GM23338 (cell line): Measurements from ENCODE around the gene SCN2A. TPM values are rescaled to one million over a fixed set of nuclear protein-coding genes. Genes with fewer than 3 reads are reported as not detected.

Experiments used
- ATAC-seq: fragments of 200-7000 bp; cut with Tn5 transposase; 3 replicates; pipeline ENCODE4 v1.9.1; 2020
- DNase-seq: peaks from one replicate; pipeline ENCODE4 v3.0.0-alpha.2; 2015; ENCODE audit warnings: low spot score
- H2AFZ ChIP-seq: fragments of 200-600 bp; sonication (generic); 2 replicates; pipeline ENCODE4 v1.8.0; 2016; ENCODE audit warnings: antibody characterized with exemption, mild to moderate bottlenecking, moderate library complexity
- H3F3A ChIP-seq: fragments of 200-600 bp; sonication (generic); replicated peaks from 2 replicates; pipeline ENCODE4 v1.8.0; 2017; ENCODE audit warnings: antibody characterized with exemption, mixed run types, low read depth
- H3K27ac ChIP-seq: fragments of 200-600 bp; sonication (generic); 2 replicates; pipeline ENCODE4 v1.6.1; 2016; ENCODE audit warnings: low read depth
- H3K27me3 ChIP-seq: fragments of 200-600 bp; sonication (generic); 2 replicates; pipeline ENCODE4 v1.8.0; 2016; ENCODE audit warnings: mild to moderate bottlenecking, mixed run types, moderate library complexity; ENCODE audit not compliant: insufficient read depth
- H3K36me3 ChIP-seq: fragments of 200-600 bp; sonication (generic); 2 replicates; pipeline ENCODE4 v1.8.0; 2016; ENCODE audit warnings: mild to moderate bottlenecking; ENCODE audit not compliant: insufficient read depth
- H3K4me1 ChIP-seq: fragments of 200-600 bp; sonication (generic); 2 replicates; pipeline ENCODE4 v1.8.0; 2016; ENCODE audit warnings: mild to moderate bottlenecking, moderate library complexity; ENCODE audit not compliant: insufficient read depth
- H3K4me2 ChIP-seq: fragments of 200-600 bp; sonication (generic); 2 replicates; pipeline ENCODE4 v1.7.1; 2017; ENCODE audit warnings: mixed run types
- H3K4me3 ChIP-seq: fragments of 200-600 bp; sonication (generic); 2 replicates; pipeline ENCODE4 v1.6.1; 2016; ENCODE audit warnings: mixed run types
- H3K79me2 ChIP-seq: fragments of 200-600 bp; sonication (generic); replicated peaks from 2 replicates; pipeline ENCODE4 v1.8.0; 2017; ENCODE audit warnings: mild to moderate bottlenecking; ENCODE audit not compliant: insufficient read depth
- H3K9me2 ChIP-seq: fragments of 200-600 bp; sonication (generic); 2 replicates; pipeline ENCODE4 v1.8.0; 2017; ENCODE audit not compliant: insufficient read depth
- H4K20me1 ChIP-seq: fragments of 200-600 bp; sonication (generic); replicated peaks from 2 replicates; pipeline ENCODE4 v1.8.0; 2017; ENCODE audit warnings: mild to moderate bottlenecking; ENCODE audit not compliant: insufficient read depth
- H3K27ac Mint-ChIP-seq: 2 replicates; pipeline ENCODE4 v1.8.0; 2020; ENCODE audit warnings: inconsistent platforms, mild to moderate bottlenecking, moderate library complexity, mixed read lengths
- H3K27me3 Mint-ChIP-seq: 3 replicates; pipeline ENCODE4 v1.8.0; 2022; ENCODE audit warnings: low read depth, mild to moderate bottlenecking, moderate library complexity, mixed read lengths, inconsistent platforms; ENCODE audit not compliant: insufficient read depth, poor library complexity
- H3K36me3 Mint-ChIP-seq: 3 replicates; pipeline ENCODE4 v1.8.0; 2021; ENCODE audit warnings: low read depth, mild to moderate bottlenecking, inconsistent platforms, moderate library complexity, mixed read lengths
- H3K4me1 Mint-ChIP-seq: 3 replicates; pipeline ENCODE4 v1.8.0; 2020; ENCODE audit warnings: mild to moderate bottlenecking, inconsistent platforms, mixed read lengths
- H3K4me3 Mint-ChIP-seq: 3 replicates; pipeline ENCODE4 v1.8.0; 2021; ENCODE audit warnings: moderate library complexity, mild to moderate bottlenecking, inconsistent platforms, mixed read lengths
- H3K9me3 Mint-ChIP-seq: 3 replicates; pipeline ENCODE4 v1.8.0; 2020; ENCODE audit warnings: moderate library complexity, mild to moderate bottlenecking, inconsistent platforms, mixed read lengths
- CREB1 ChIP-seq: fragments of 250-450 bp; sonication (Bioruptor Pico); IDR thresholded peaks from 2 replicates; pipeline ENCODE4 v1.5.0; 2020; ENCODE audit warnings: low read depth, mild to moderate bottlenecking, moderate library complexity
- EZH2 ChIP-seq: fragments of 200-600 bp; sonication (generic); IDR thresholded peaks from one replicate; pipeline ENCODE4 v1.8.0; 2017; ENCODE audit warnings: antibody characterized with exemption, mild to moderate bottlenecking, low read depth; ENCODE audit not compliant: unreplicated experiment
- EZH2phosphoT487 ChIP-seq: fragments of 200-600 bp; sonication (generic); IDR thresholded peaks from one replicate; pipeline ENCODE4 v1.8.1; 2018; ENCODE audit warnings: antibody characterized with exemption; ENCODE audit not compliant: unreplicated experiment
- JUNB ChIP-seq: IDR thresholded peaks from one replicate; pipeline ENCODE4 v1.6.1; 2016; ENCODE audit warnings: antibody characterized with exemption; ENCODE audit not compliant: unreplicated experiment
- NANOG ChIP-seq: IDR thresholded peaks from 2 replicates; pipeline ENCODE4 v1.6.1; 2016; ENCODE audit warnings: antibody characterized with exemption, borderline replicate concordance
- POLR2AphosphoS5 ChIP-seq: IDR thresholded peaks from 2 replicates; pipeline ENCODE4 v1.6.1; 2016; ENCODE audit warnings: antibody characterized with exemption, low read depth
- STAT1 ChIP-seq: IDR thresholded peaks from one replicate; pipeline ENCODE4 v1.6.1; 2016; ENCODE audit warnings: antibody characterized with exemption; ENCODE audit not compliant: unreplicated experiment
- ZNF114 ChIP-seq: fragments of 250-450 bp; sonication (Bioruptor Pico); IDR thresholded peaks from 2 replicates; pipeline ENCODE4 v1.5.0; 2020; ENCODE audit warnings: mild to moderate bottlenecking, moderate library complexity
- ZNF331 ChIP-seq: fragments of 250-450 bp; sonication (Bioruptor Pico); IDR thresholded peaks from 2 replicates; pipeline ENCODE4 v1.5.0; 2020; ENCODE audit warnings: low read depth, mild to moderate bottlenecking, moderate library complexity
- polyA plus RNA-seq: library from polyadenylated mRNA; unstranded; fragments of >200 nt; fragmentation: Nextera tagmentation; extraction: Ambion mirVana; gene quantifications from 2 replicates; pipeline ENCODE4 v1.2.1, GENCODE V29; 2016
- total RNA-seq: library from RNA; depleted of rRNA; stranded (reverse); fragments of >200 nt; shearing (Covaris generic); gene quantifications from 2 replicates; pipeline ENCODE4 v1.2.3, GENCODE V29; 2014
- TF ChIP-seq, protein P1 (sequence below): IDR thresholded peaks from 2 replicates; pipeline ENCODE4 v1.6.1; 2016; ENCODE audit warnings: antibody characterized with exemption
- TF ChIP-seq, protein P2 (sequence below): IDR thresholded peaks from one replicate; pipeline ENCODE4 v1.6.1; 2018; ENCODE audit warnings: antibody characterized with exemption; ENCODE audit not compliant: unreplicated experiment
- TF ChIP-seq, protein P3 (sequence below): fragments of 250-450 bp; sonication (Bioruptor Pico); IDR thresholded peaks from 2 replicates; pipeline ENCODE4 v1.5.0; 2020; ENCODE audit warnings: mild to moderate bottlenecking, moderate library complexity
- TF ChIP-seq, protein P4 (sequence below), 2 experiments: fragments of 200-600 bp in 1 of 2; sonication (generic) in 1 of 2; conservative IDR thresholded peaks; 2 replicates each; pipeline versions ENCODE4 v1.5.1 to v1.6.1; 2016 to 2017; ENCODE audit warnings: antibody characterized with exemption in 2 of 2, low read depth in 2 of 2, mild to moderate bottlenecking in 2 of 2, moderate library complexity in 1 of 2

The SCN2A gene
- total and polyA plus RNA-seq, 2 experiments from 2014 or later = 0.45 to 0.52 TPM

GRCh38 chr2:165193178-165193777, 45.9 kb upstream of the SCN2A start:
- Histone ChIP-seq H3K9me2 (no peaks in the 10 kb centered on the region; the same call in 1 of the 2 replicates), H2AFZ (peak overlapping the region; percentile 26; the same call in 1 of the 2 replicates), H3K27me3 (no peaks in the 10 kb centered on the region), H3K36me3 (no peaks in the 10 kb centered on the region), H3K4me1 (peaks cover 4% of the 10 kb centered on the region; the same call in 1 of the 2 replicates), H3K4me2 (no peak overlapping the region), H3K4me3 (no peak overlapping the region), H4K20me1 (no peaks in the 10 kb centered on the region), H3K79me2 (no peaks in the 10 kb centered on the region), H3K27ac (no peak overlapping the region), H3F3A (no peaks in the 10 kb centered on the region)
- TF ChIP-seq, protein P1, sequence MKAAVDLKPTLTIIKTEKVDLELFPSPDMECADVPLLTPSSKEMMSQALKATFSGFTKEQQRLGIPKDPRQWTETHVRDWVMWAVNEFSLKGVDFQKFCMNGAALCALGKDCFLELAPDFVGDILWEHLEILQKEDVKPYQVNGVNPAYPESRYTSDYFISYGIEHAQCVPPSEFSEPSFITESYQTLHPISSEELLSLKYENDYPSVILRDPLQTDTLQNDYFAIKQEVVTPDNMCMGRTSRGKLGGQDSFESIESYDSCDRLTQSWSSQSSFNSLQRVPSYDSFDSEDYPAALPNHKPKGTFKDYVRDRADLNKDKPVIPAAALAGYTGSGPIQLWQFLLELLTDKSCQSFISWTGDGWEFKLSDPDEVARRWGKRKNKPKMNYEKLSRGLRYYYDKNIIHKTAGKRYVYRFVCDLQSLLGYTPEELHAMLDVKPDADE = no peak
- TF ChIP-seq, protein P2, sequence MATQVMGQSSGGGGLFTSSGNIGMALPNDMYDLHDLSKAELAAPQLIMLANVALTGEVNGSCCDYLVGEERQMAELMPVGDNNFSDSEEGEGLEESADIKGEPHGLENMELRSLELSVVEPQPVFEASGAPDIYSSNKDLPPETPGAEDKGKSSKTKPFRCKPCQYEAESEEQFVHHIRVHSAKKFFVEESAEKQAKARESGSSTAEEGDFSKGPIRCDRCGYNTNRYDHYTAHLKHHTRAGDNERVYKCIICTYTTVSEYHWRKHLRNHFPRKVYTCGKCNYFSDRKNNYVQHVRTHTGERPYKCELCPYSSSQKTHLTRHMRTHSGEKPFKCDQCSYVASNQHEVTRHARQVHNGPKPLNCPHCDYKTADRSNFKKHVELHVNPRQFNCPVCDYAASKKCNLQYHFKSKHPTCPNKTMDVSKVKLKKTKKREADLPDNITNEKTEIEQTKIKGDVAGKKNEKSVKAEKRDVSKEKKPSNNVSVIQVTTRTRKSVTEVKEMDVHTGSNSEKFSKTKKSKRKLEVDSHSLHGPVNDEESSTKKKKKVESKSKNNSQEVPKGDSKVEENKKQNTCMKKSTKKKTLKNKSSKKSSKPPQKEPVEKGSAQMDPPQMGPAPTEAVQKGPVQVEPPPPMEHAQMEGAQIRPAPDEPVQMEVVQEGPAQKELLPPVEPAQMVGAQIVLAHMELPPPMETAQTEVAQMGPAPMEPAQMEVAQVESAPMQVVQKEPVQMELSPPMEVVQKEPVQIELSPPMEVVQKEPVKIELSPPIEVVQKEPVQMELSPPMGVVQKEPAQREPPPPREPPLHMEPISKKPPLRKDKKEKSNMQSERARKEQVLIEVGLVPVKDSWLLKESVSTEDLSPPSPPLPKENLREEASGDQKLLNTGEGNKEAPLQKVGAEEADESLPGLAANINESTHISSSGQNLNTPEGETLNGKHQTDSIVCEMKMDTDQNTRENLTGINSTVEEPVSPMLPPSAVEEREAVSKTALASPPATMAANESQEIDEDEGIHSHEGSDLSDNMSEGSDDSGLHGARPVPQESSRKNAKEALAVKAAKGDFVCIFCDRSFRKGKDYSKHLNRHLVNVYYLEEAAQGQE = no peak
- no peak for TF ChIP-seq NANOG
- TF ChIP-seq ZNF331 (CRISPR knock-in tag) = no peak
- no peak for TF ChIP-seq POLR2AphosphoS5
- TF ChIP-seq STAT1 = no peak
- TF ChIP-seq, protein P3, sequence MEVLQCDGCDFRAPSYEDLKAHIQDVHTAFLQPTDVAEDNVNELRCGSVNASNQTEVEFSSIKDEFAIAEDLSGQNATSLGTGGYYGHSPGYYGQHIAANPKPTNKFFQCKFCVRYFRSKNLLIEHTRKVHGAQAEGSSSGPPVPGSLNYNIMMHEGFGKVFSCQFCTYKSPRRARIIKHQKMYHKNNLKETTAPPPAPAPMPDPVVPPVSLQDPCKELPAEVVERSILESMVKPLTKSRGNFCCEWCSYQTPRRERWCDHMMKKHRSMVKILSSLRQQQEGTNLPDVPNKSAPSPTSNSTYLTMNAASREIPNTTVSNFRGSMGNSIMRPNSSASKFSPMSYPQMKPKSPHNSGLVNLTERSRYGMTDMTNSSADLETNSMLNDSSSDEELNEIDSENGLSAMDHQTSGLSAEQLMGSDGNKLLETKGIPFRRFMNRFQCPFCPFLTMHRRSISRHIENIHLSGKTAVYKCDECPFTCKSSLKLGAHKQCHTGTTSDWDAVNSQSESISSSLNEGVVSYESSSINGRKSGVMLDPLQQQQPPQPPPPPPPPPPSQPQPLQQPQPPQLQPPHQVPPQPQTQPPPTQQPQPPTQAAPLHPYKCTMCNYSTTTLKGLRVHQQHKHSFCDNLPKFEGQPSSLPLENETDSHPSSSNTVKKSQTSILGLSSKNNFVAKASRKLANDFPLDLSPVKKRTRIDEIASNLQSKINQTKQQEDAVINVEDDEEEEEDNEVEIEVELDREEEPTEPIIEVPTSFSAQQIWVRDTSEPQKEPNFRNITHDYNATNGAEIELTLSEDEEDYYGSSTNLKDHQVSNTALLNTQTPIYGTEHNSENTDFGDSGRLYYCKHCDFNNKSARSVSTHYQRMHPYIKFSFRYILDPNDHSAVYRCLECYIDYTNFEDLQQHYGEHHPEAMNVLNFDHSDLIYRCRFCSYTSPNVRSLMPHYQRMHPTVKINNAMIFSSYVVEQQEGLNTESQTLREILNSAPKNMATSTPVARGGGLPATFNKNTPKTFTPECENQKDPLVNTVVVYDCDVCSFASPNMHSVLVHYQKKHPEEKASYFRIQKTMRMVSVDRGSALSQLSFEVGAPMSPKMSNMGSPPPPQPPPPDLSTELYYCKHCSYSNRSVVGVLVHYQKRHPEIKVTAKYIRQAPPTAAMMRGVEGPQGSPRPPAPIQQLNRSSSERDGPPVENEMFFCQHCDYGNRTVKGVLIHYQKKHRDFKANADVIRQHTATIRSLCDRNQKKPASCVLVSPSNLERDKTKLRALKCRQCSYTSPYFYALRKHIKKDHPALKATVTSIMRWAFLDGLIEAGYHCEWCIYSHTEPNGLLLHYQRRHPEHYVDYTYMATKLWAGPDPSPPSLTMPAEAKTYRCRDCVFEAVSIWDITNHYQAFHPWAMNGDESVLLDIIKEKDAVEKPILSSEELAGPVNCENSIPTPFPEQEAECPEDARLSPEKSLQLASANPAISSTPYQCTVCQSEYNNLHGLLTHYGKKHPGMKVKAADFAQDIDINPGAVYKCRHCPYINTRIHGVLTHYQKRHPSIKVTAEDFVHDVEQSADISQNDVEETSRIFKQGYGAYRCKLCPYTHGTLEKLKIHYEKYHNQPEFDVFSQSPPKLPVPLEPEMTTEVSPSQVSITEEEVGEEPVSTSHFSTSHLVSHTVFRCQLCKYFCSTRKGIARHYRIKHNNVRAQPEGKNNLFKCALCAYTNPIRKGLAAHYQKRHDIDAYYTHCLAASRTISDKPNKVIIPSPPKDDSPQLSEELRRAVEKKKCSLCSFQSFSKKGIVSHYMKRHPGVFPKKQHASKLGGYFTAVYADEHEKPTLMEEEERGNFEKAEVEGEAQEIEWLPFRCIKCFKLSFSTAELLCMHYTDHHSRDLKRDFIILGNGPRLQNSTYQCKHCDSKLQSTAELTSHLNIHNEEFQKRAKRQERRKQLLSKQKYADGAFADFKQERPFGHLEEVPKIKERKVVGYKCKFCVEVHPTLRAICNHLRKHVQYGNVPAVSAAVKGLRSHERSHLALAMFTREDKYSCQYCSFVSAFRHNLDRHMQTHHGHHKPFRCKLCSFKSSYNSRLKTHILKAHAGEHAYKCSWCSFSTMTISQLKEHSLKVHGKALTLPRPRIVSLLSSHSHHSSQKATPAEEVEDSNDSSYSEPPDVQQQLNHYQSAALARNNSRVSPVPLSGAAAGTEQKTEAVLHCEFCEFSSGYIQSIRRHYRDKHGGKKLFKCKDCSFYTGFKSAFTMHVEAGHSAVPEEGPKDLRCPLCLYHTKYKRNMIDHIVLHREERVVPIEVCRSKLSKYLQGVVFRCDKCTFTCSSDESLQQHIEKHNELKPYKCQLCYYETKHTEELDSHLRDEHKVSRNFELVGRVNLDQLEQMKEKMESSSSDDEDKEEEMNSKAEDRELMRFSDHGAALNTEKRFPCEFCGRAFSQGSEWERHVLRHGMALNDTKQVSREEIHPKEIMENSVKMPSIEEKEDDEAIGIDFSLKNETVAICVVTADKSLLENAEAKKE = no peak
- no peak for TF ChIP-seq EZH2phosphoT487
- no peak for TF ChIP-seq ZNF114
- TF ChIP-seq EZH2 = no peak
- no peak for TF ChIP-seq CREB1 (CRISPR knock-in tag)
- TF ChIP-seq, protein P4, sequence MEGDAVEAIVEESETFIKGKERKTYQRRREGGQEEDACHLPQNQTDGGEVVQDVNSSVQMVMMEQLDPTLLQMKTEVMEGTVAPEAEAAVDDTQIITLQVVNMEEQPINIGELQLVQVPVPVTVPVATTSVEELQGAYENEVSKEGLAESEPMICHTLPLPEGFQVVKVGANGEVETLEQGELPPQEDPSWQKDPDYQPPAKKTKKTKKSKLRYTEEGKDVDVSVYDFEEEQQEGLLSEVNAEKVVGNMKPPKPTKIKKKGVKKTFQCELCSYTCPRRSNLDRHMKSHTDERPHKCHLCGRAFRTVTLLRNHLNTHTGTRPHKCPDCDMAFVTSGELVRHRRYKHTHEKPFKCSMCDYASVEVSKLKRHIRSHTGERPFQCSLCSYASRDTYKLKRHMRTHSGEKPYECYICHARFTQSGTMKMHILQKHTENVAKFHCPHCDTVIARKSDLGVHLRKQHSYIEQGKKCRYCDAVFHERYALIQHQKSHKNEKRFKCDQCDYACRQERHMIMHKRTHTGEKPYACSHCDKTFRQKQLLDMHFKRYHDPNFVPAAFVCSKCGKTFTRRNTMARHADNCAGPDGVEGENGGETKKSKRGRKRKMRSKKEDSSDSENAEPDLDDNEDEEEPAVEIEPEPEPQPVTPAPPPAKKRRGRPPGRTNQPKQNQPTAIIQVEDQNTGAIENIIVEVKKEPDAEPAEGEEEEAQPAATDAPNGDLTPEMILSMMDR (conservative IDR thresholded peaks at IDR 0.05; ENCODE audit: low read depth in 2 of 2) = no peak
- no peak for TF ChIP-seq JUNB
- H3K4me3 Mint-ChIP-seq = no peak overlapping the region
- no peak for DNase-seq
- H3K9me3 Mint-ChIP-seq = no peaks in the 10 kb centered on the region
- H3K36me3 Mint-ChIP-seq = no peaks in the 10 kb centered on the region
- ATAC-seq = no peak
- no peaks in the 10 kb centered on the region for H3K27me3 Mint-ChIP-seq
- H3K4me1 Mint-ChIP-seq = peaks cover 19% of the 10 kb centered on the region
- H3K27ac Mint-ChIP-seq = no peak overlapping the region
